ENCODE data around the gene SOCS2. TPM values are rescaled to one million over a fixed set of nuclear protein-coding genes. Genes with fewer than 3 reads are reported as not detected.

SOCS2 gene
- total RNA-seq, 1 experiment from 2014 or later = 15.2 TPM

- Histone ChIP-seq H3K9ac (ENCODE audit: low read length) (peak overlapping the region; percentile 48), H3K9me3 (ENCODE audit: control insufficient read depth in 1 of 2, insufficient read depth in 1 of 2, low read depth in 1 of 2, low read length in 2 of 2) (no peaks in the 10 kb centered on the region), H3K9me2 (ENCODE audit: insufficient read depth) (no peaks in the 10 kb centered on the region), H3K27me3 (ENCODE audit: insufficient read depth, low read length) (no peaks in the 10 kb centered on the region), H3K79me2 (ENCODE audit: insufficient read depth, low read length) (no peaks in the 10 kb centered on the region), H3K36me3 (ENCODE audit: control insufficient read depth in 1 of 2, insufficient read depth in 2 of 2, low read length in 2 of 2) (no peaks in the 10 kb centered on the region), H4K20me1 (ENCODE audit: insufficient read depth) (no peaks in the 10 kb centered on the region), H3K27ac (ENCODE audit: low read depth, low read length) (peak overlapping the region; percentile 81), H3K4me3 (replicated peaks in 1 of 2; ENCODE audit: low read depth in 1 of 2, low read length in 2 of 2) (peak overlapping the region in 1 of 2 experiments; percentile 27; a peak in 2 of 4 replicates), H3K4me2 (ENCODE audit: low read length) (peak overlapping the region; percentile 68), H2AFZ (ENCODE audit: low read depth, low read length, poor library complexity, severe bottlenecking) (peak overlapping the region; percentile 96), H3K4me1 (ENCODE audit: control insufficient read depth in 1 of 2, insufficient read depth in 2 of 2, low read length in 2 of 2) (peaks cover 14 to 29% of the 10 kb centered on the region in 2 experiments)
- ATAC-seq (peak; percentile 91), DNase-seq (ENCODE audit: low read depth, low spot score) (peak; percentile 75)
- RAD21 ChIA-PET (ENCODE audit: low non-redundant PET in 1 of 2, low total read pairs in 2 of 2, uncharacterized antibody in 2 of 2, unreplicated experiment in 2 of 2) = interaction anchor here in 1 of 2 experiments (0.5 kb wide), 1 partner anchor 57 kb away, joined by 3 read pairs; no protein-coding TSS in a partner anchor
- no TSS peak for BruUV-seq (replicated peaks)
- intact Hi-C loops (cut with micrococcal nuclease) = no loop called here
- POLR2A ChIA-PET = no interaction called here
- CTCF ChIA-PET = no interaction called here
- TF ChIP-seq, protein P1, sequence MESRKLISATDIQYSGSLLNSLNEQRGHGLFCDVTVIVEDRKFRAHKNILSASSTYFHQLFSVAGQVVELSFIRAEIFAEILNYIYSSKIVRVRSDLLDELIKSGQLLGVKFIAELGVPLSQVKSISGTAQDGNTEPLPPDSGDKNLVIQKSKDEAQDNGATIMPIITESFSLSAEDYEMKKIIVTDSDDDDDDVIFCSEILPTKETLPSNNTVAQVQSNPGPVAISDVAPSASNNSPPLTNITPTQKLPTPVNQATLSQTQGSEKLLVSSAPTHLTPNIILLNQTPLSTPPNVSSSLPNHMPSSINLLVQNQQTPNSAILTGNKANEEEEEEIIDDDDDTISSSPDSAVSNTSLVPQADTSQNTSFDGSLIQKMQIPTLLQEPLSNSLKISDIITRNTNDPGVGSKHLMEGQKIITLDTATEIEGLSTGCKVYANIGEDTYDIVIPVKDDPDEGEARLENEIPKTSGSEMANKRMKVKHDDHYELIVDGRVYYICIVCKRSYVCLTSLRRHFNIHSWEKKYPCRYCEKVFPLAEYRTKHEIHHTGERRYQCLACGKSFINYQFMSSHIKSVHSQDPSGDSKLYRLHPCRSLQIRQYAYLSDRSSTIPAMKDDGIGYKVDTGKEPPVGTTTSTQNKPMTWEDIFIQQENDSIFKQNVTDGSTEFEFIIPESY (IDR thresholded peaks at IDR 0.05; ENCODE audit: extremely low read depth, insufficient replicate concordance, low read length) = no peak
- peak; percentile 95 for TF ChIP-seq FOSL1 (IDR thresholded peaks at IDR 0.05; ENCODE audit: low read depth)
- TF ChIP-seq JUND (IDR thresholded peaks at IDR 0.05) = peak; percentile 93
- TF ChIP-seq SRF (IDR thresholded peaks at IDR 0.05; ENCODE audit: low read depth) = peak; percentile 64; the same call in 1 of the 2 replicates
- TF ChIP-seq RAD21 (IDR thresholded peaks at IDR 0.05; ENCODE audit: low read depth) = no peak; the same call in 1 of the 2 replicates
- peak; percentile 85 for TF ChIP-seq SP1 (IDR thresholded peaks at IDR 0.05; ENCODE audit: low read depth)
- no peak for TF ChIP-seq ATF3 (IDR thresholded peaks at IDR 0.05)
These were observed 52.3 kb downstream of the SOCS2 start for GRCh38 chr12:93624595-93625294.

Data from HCT116 (cell line).